GM12878 (cell line): Measurements from ENCODE around the gene TUFM. TPM values are rescaled to one million over a fixed set of nuclear protein-coding genes. Genes with fewer than 3 reads are reported as not detected.

Experiments
- ATAC-seq: fragments of 200-7000 bp; cut with Tn5 transposase; 3 replicates; pipeline ENCODE4 v1.9.1; 2020; ENCODE audit warnings: mild to moderate bottlenecking, moderate library complexity
- BruUV-seq: library from RNA; stranded (reverse); fragments of 400-500 nt; replicated peaks from 2 replicates; lab custom pipeline; 2021; lab: Mats Ljungman, UMichigan
- CTCF ChIA-PET: fragments of 300-600 bp; sonication (Branson Sonifier 250); formaldehyde crosslinking; extraction: SDS; loops from one replicate; lab custom pipeline; 2021; ENCODE audit warnings: inconsistent platforms; lab: Yijun Ruan, JAX
- POLR2A ChIA-PET: fragments of 350-600 bp; formaldehyde crosslinking; extraction: SDS; loops from one replicate; lab custom pipeline; 2021; ENCODE audit warnings: inconsistent platforms; lab: Charles Lee
- RAD21 ChIA-PET: fragments of 300-600 bp; sonication (Branson Sonifier 250); formaldehyde crosslinking; loops from one replicate; lab custom pipeline; 2023; ENCODE audit warnings: antibody characterized with exemption; ENCODE audit not compliant: unreplicated experiment; lab: Charles Lee
- SMC1A ChIA-PET: fragments of 300-600 bp; sonication (Branson Sonifier 250); formaldehyde crosslinking; loops from one replicate; lab custom pipeline; 2023; ENCODE audit not compliant: unreplicated experiment, uncharacterized antibody; lab: Charles Lee
- DNase-seq: peaks from one replicate; pipeline ENCODE4 v3.0.0-alpha.2; 2011; ENCODE audit warnings: low read depth, low spot score
- FAIRE-seq: peaks from 3 replicates; lab custom pipeline; 2011; peaks lifted over from hg19 to GRCh38; lab: Jason Lieb, UNC
- H2AFZ ChIP-seq: 2 replicates; pipeline ENCODE4 v1.6.0; 2011; ENCODE audit warnings: low read depth, low read length, control low read depth; ENCODE audit not compliant: control insufficient read depth
- H3K27ac ChIP-seq: 2 replicates; pipeline ENCODE4 v1.5.1; 2011; ENCODE audit warnings: control low read depth; ENCODE audit not compliant: control insufficient read depth, insufficient read depth
- H3K27me3 ChIP-seq, 2 experiments: replicated peaks in 1 of 2; 2 replicates each; pipeline versions ENCODE4 v1.6.0 to v1.6.1; 2011; ENCODE audit warnings: low read length in 1 of 2; ENCODE audit not compliant: control insufficient read depth in 2 of 2, insufficient read depth in 2 of 2
- H3K36me3 ChIP-seq, 2 experiments: 2 replicates each; pipeline ENCODE4 v1.5.1; 2011; ENCODE audit warnings: low read length in 1 of 2; ENCODE audit not compliant: control insufficient read depth in 2 of 2, insufficient read depth in 2 of 2
- H3K4me1 ChIP-seq: 2 replicates; pipeline ENCODE4 v1.6.1; 2011; ENCODE audit warnings: mild to moderate bottlenecking, low read length, moderate library complexity, mixed read lengths; ENCODE audit not compliant: control insufficient read depth, insufficient read depth
- H3K4me2 ChIP-seq: 2 replicates; pipeline ENCODE4 v1.6.0; 2011; ENCODE audit warnings: control low read depth; ENCODE audit not compliant: control insufficient read depth, insufficient read depth
- H3K4me3 ChIP-seq: fragments of 200-600 bp; sonication (generic); 2 replicates; pipeline ENCODE4 v1.5.1; 2016
- H3K79me2 ChIP-seq: 2 replicates; pipeline ENCODE4 v1.6.0; 2011; ENCODE audit warnings: low read length; ENCODE audit not compliant: control insufficient read depth, insufficient read depth
- H3K9ac ChIP-seq: 2 replicates; pipeline ENCODE4 v1.8.0; 2011; ENCODE audit warnings: low read length, control low read depth, mixed read lengths; ENCODE audit not compliant: control insufficient read depth, insufficient read depth
- H3K9me3 ChIP-seq: replicated peaks from 3 replicates; pipeline ENCODE4 v1.5.1; 2011; ENCODE audit warnings: mild to moderate bottlenecking, low read length; ENCODE audit not compliant: control insufficient read depth, insufficient read depth
- H4K20me1 ChIP-seq: 2 replicates; pipeline ENCODE4 v1.6.0; 2011; ENCODE audit not compliant: control insufficient read depth, insufficient read depth
- BHLHE40 ChIP-seq, 2 experiments: fragments of 450-650 bp in 1 of 2; IDR thresholded peaks; 2 replicates each; pipeline ENCODE4 v1.6.1; 2011 to 2017; ENCODE audit warnings: low read depth in 2 of 2, borderline replicate concordance in 1 of 2, improper control_type of control experiment in 1 of 2, low read length in 1 of 2, mild to moderate bottlenecking in 1 of 2
- MTA2 ChIP-seq: fragments of 450-650 bp; IDR thresholded peaks from 2 replicates; pipeline ENCODE4 v1.6.1; 2016; ENCODE audit warnings: low read depth, mild to moderate bottlenecking, moderate library complexity
- MTA3 ChIP-seq: IDR thresholded peaks from 2 replicates; pipeline ENCODE4 v1.6.1; 2012; ENCODE audit warnings: low read length, inconsistent platforms, borderline replicate concordance
- NFYB ChIP-seq: IDR thresholded peaks from 2 replicates; pipeline ENCODE4 v1.6.1; 2011; ENCODE audit warnings: low read depth, mild to moderate bottlenecking, low read length, improper control_type of control experiment, moderate library complexity; ENCODE audit not compliant: insufficient read depth
- RAD51 ChIP-seq: fragments of 450-650 bp; IDR thresholded peaks from 2 replicates; pipeline ENCODE4 v1.6.1; 2016; ENCODE audit warnings: moderate library complexity, mild to moderate bottlenecking, inconsistent platforms
- RCOR1 ChIP-seq: conservative IDR thresholded peaks from 2 replicates; pipeline ENCODE4 v1.6.1; 2012; ENCODE audit warnings: low read depth, low read length, improper control_type of control experiment
- SIX5 ChIP-seq: IDR thresholded peaks from 2 replicates; pipeline ENCODE4 v1.6.1; 2011; ENCODE audit warnings: mild to moderate bottlenecking, low read depth, low read length, moderate library complexity; ENCODE audit not compliant: severe bottlenecking
- WGBS: methylation state at CpG from one replicate; pipeline ENCODE4 v1.1.6; 2016; ENCODE audit warnings: low lambda C conversion rate; ENCODE audit not compliant: insufficient replicate concordance, insufficient coverage; ENCODE audit errors: missing lambda C conversion rate; 5-methylcytosine and 5-hydroxymethylcytosine counted together
- in situ Hi-C: fragments of 300-500 bp; cut with MboI; formaldehyde crosslinking; loops from 9 replicates; pipeline ENCODE4 v1.14.3; 2018; ENCODE audit warnings: mixed read lengths
- intact Hi-C: fragments of 100-400 bp; cut with micrococcal nuclease; formaldehyde crosslinking; loops from one replicate; pipeline ENCODE4 v1.14.2; 2022; ENCODE audit not compliant: unreplicated experiment
- polyA plus RNA-seq, 11 experiments: library from polyadenylated mRNA; depleted of rRNA in 4 of 11; unstranded in 6 of 11; stranded (reverse) in 5 of 11; fragments of >200 nt; fragmentation: Nextera tagmentation in 4 of 11; fragmentation: Illumina TruSeq in 1 of 11; extraction: Ambion mirVana in 4 of 11; extraction: Trizol in 1 of 11; gene quantifications; 1 replicate in 1 of 11; 2 replicates in 10 of 11; pipeline versions ENCODE4 v1.2.1 to v1.2.3, GENCODE V29; 2011 to 2016; ENCODE audit warnings: inconsistent platforms in 2 of 11, missing spikeins in 2 of 11, low read depth in 1 of 11
- total RNA-seq, 4 experiments: library from RNA; depleted of rRNA in 3 of 4; stranded (reverse); fragments of >200 nt in 3 of 4; fragmentation: Illumina TruSeq in 1 of 4; extraction: Trizol in 1 of 4; gene quantifications; 2 replicates each; pipeline versions ENCODE4 v1.2.1 to v1.2.3, GENCODE V29; 2013 to 2021
- TF ChIP-seq, protein P1 (sequence below), 3 experiments: IDR thresholded peaks in 2 of 3; conservative IDR thresholded peaks in 1 of 3; 2 replicates each; pipeline ENCODE4 v1.5.1; 2011; ENCODE audit warnings: low read depth in 3 of 3, low read length in 3 of 3, mild to moderate bottlenecking in 3 of 3, control low read depth in 2 of 3, moderate library complexity in 2 of 3, inconsistent platforms in 1 of 3, mixed read lengths in 1 of 3; ENCODE audit not compliant: control insufficient read depth in 2 of 3, insufficient read depth in 1 of 3; ENCODE audit errors: extremely low read depth in 1 of 3
- TF ChIP-seq, protein P2 (sequence below): fragments of 150-350 bp; IDR thresholded peaks from 2 replicates; pipeline ENCODE4 v1.6.1; 2014; ENCODE audit warnings: mild to moderate bottlenecking, low read depth, low read length

The TUFM gene
- total and polyA plus RNA-seq, 10 of the 15 experiments (the other 5 are each of a cell fraction or from before 2014, with no cell fraction given), result 23.4 to 354 (median 182) TPM

GRCh38 chr16:28859326-28859725 lies 13.2 kb upstream of the TUFM start:
- no peak for DNase-seq
- Histone ChIP-seq H3K4me3 (no peak overlapping the region), H3K27ac (no peak overlapping the region), H3K4me1 (peaks cover 5% of the 10 kb centered on the region), H2AFZ (no peak overlapping the region), H3K27me3 (no peaks in the 10 kb centered on the region), H3K79me2 (peaks cover 25% of the 10 kb centered on the region), H3K36me3 (no peaks in the 10 kb centered on the region), H4K20me1 (no peaks in the 10 kb centered on the region), H3K9ac (no peak overlapping the region), H3K9me3 (no peaks in the 10 kb centered on the region), H3K4me2 (no peak overlapping the region)
- no TSS peak for BruUV-seq
- ChIA-PET SMC1A (interaction anchor here (1.0 to 2.7 kb wide), 3 partner anchors 11 to 85 kb away, joined by 5 to 13 read pairs (median 8); no protein-coding TSS in a partner anchor), RAD21 (no interaction called here), CTCF (interaction anchor here (0.6 to 1.9 kb wide), 4 partner anchors 12 to 88 kb away, joined by 3 to 13 read pairs (median 6); partner anchors contain the start of gene TUFM), POLR2A (interaction anchor here (0.6 kb wide), 1 partner anchor 367 kb away, joined by 6 read pairs; the partner anchor contains the start of gene CLN3)
- TF ChIP-seq MTA3 (no peak), RAD51 (no peak), BHLHE40 (IDR thresholded peaks at IDR 0.05; ENCODE audit: borderline replicate concordance in 1 of 2, low read depth in 2 of 2, low read length in 1 of 2) (no peak), NFYB (no peak), RCOR1 (no peak), SIX5 (no peak), MTA2 (no peak)
- TF ChIP-seq, protein P1, sequence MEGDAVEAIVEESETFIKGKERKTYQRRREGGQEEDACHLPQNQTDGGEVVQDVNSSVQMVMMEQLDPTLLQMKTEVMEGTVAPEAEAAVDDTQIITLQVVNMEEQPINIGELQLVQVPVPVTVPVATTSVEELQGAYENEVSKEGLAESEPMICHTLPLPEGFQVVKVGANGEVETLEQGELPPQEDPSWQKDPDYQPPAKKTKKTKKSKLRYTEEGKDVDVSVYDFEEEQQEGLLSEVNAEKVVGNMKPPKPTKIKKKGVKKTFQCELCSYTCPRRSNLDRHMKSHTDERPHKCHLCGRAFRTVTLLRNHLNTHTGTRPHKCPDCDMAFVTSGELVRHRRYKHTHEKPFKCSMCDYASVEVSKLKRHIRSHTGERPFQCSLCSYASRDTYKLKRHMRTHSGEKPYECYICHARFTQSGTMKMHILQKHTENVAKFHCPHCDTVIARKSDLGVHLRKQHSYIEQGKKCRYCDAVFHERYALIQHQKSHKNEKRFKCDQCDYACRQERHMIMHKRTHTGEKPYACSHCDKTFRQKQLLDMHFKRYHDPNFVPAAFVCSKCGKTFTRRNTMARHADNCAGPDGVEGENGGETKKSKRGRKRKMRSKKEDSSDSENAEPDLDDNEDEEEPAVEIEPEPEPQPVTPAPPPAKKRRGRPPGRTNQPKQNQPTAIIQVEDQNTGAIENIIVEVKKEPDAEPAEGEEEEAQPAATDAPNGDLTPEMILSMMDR (IDR thresholded peaks at IDR 0.05 in 2 of 3, conservative IDR thresholded peaks at IDR 0.05 in 1 of 3; ENCODE audit: control insufficient read depth in 2 of 3, extremely low read depth in 1 of 3, insufficient read depth in 1 of 3, low read depth in 3 of 3, low read length in 3 of 3), result no peak
- TF ChIP-seq, protein P2, sequence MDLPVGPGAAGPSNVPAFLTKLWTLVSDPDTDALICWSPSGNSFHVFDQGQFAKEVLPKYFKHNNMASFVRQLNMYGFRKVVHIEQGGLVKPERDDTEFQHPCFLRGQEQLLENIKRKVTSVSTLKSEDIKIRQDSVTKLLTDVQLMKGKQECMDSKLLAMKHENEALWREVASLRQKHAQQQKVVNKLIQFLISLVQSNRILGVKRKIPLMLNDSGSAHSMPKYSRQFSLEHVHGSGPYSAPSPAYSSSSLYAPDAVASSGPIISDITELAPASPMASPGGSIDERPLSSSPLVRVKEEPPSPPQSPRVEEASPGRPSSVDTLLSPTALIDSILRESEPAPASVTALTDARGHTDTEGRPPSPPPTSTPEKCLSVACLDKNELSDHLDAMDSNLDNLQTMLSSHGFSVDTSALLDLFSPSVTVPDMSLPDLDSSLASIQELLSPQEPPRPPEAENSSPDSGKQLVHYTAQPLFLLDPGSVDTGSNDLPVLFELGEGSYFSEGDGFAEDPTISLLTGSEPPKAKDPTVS, result no peak
- ATAC-seq, result no peak
- intact Hi-C loops (no loop called here), in situ Hi-C loops (no loop called here)
- WGBS, result 95% methylated on average over 4 of the region's 4 CpGs
- no peak for FAIRE-seq
